AG08396 (cell line): ENCODE results near the gene TP53TG5.

Source experiments
- DNase-seq: peaks from one replicate; pipeline ENCODE4 v3.0.0; 2012; ENCODE audit warnings: low spot score, mixed read lengths

Gene TP53TG5

DNA sequence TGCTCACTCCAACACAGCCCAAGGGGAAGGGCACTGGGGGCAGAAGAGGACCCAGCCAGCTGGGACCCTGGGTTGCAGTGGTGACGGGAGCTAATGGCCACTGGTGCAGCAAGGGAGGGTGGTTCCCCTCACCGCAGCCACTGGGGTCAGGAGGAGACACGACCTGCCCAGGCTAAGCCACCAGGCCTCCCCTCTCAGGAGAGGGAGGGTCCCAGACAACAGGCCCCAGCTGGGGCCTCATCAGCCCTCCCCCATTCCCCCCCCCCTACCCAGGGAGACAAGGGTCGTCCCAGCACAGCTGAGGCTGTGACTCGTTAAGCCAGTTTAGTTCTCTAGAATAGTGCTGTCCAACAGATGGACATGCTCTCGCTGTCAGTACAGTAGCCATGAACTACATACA is 52.8 kb downstream of the TP53TG5 start:
- no peak for DNase-seq

DNA sequence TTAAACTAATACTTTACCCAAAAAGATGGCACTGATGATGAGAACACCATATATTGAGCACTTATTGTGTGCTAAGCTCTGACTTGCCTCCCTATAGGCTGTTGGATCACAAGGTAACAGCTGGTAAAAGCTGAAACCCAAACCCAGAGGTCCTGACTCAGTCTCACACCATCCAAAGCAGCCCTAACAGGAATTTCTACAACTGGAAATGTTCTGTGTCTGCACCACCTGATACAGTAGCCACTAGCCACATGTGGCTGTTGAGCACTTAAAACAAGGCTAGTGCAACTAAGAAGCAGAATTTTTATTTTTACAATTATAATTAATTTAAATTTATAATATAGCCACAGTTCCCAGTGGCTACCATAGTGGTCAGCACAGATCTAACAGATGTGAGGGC is 54.4 kb downstream of the TP53TG5 start:
- no peak for DNase-seq

DNA sequence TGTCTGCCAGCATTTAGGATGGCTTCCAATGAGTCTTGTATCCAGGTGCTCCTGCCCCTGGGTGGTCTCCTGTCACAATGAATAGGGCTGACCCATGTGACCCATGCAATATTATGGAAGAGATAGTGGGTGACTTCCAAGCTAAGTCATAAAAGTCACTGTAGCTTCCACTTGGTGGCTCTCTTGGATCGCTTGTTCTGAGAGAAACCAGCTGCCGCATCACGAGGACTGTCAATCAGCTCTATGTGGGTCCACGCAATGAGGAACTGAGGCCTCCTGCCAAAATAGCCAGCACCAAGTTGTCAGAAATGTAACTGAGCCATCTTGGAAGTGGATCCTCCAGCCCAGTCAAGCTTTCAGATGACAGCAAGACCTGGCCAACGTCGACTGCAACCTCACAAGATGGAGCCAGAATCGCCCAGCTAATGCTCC is 55.2 kb downstream of the TP53TG5 start:
- no peak for DNase-seq
